ENCODE measurements around the gene NRARP.

Gene NRARP

DNA sequence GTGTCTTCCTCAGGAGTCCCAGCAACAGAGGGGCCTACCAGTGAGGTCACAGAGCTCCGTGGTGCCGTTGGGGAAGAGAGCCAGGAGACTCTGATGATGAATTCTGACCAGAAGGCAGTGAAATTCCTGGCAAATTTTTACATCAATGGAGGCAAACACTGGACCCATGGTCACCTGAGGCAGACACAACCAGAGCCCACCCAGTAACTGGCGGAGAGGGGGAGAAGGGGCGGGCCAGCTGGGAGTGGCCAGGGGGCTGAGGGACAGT, 50.9 kb downstream of the NRARP start, which contains the start of gene STPG3:
TSS of gene STPG3 (plus strand) at position 93 of the 268 bp plus-strand sequence. CDS start at position 94, 1 bp downstream.
- intact Hi-C loops (cut with DNase I): no loop called here
- DNase-seq: no peak

DNA sequence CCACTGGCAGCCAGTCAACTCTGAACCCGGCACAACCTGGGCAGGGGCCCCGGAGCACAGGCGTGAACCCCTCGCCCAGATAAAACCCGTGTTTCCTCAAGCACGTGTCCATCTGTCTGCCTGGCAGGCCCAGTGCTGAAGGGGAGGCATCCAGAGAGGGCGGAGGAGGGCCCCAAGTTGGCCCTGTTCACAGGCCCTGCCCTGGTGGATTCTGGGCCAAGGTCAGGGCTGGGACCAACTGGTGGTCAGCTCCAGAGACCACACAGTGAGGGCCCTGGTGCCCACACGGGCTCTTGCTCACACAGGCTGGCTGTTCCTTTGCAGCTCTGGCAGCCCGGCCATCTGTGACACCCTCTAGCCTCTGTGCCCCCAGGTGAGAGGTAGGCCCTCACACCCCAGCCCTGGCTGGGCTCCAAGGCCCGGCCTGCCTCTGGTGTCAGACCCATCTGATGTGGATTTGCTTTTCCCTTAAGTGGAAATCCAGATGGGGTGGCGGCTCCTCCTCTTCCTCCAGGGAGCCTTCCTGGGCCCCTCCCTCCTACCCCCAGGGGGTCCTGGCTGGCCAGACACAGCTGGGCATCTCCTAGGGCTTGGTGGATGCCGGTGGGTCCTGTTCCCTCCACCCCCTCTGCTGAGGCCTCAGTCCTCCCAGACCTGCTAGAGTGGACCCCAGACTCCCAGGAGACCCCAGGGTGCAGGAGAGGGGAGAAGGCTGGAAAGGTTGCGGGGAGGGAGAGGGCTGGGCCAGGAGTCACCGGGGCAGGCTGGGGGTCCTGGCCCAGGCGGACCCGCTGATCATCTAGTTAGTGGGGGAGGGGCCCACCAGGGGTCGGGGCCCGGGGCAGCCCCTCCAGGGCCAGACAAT, 51.5 kb downstream of the NRARP start:
- intact Hi-C loops (cut with DNase I): no loop called here
- no peak for DNase-seq
